ENCODE data around the gene KIAA1143. TPM values are rescaled to one million over a fixed set of nuclear protein-coding genes. Genes with fewer than 3 reads are reported as not detected.

Gene KIAA1143
- total and polyA plus RNA-seq, 4 donors: 10.3 to 33.0 (median 16.9) TPM

- ATAC-seq (ENCODE audit: low FRiP score) (peak; percentile 96), DNase-seq (peak; percentile 91 to 97)
- no peaks in the 10 kb centered on the region for H3K36me3 ChIP-seq (ENCODE audit: control insufficient read depth in 1 of 2, insufficient read depth in 2 of 2, low read length in 1 of 2)
- peaks cover 4% of the 10 kb centered on the region for H3K9me3 ChIP-seq (ENCODE audit: control insufficient read depth, low read length)
- H3K27me3 ChIP-seq (ENCODE audit: control insufficient read depth in 1 of 2, insufficient read depth in 2 of 2, low read length in 1 of 2): no peaks in the 10 kb centered on the region
- intact Hi-C loops (cut with DNase I): loop anchor here in 1 of 2 donors (2.0 to 5.0 kb wide), 2 partner anchors 16 to 50 kb away; partner anchors contain the start of genes KIAA1143, KIF15 and ZNF501
- H3K4me1 ChIP-seq (ENCODE audit: control insufficient read depth in 1 of 2, insufficient read depth in 2 of 2, low read length in 2 of 2): peaks cover 0 to 5% of the 10 kb centered on the region in 2 donors
- 0 to 1% methylated on average over 36 of the region's 36 CpGs for WGBS, 2 donors
- peak within 1 kb of the TSS; percentile 24 to 81 for H3K4me3 ChIP-seq (ENCODE audit: low read length in 2 of 2)
- H3K27ac ChIP-seq (ENCODE audit: low read depth in 1 of 2, low read length in 2 of 2): peak within 1 kb of the TSS in 1 of 2 donors; percentile 13
Observed at GRCh38 chr3:44712455-44713075, 48.9 kb downstream of the KIAA1143 start, which contains the start of gene ZNF502. ZNF502 (plus strand) TSS chr3:44712660; CDS start chr3:44720262, 7,602 bp downstream.

Other genes starting within 250 kb of the KIAA1143 start
- gene ZKSCAN7, start 206.4 kb downstream of the KIAA1143 start, total RNA-seq: 1 to 10 TPM; 3.5 to 6.2 TPM
- gene ZKSCAN7, start 206.4 kb downstream of the KIAA1143 start, polyA plus RNA-seq: 1 to 10 TPM in 1 of 2 donors, under 1 TPM in 1; 0.50 to 2.1 TPM
- gene ZNF660, start 176.7 kb downstream of the KIAA1143 start, total RNA-seq: 10 to 100 TPM in 1 of 2 donors, 1 to 10 TPM in 1; 8.1 to 11.5 TPM
- 1 to 10 TPM; 1.1 to 1.8 TPM for gene ZNF660, start 176.7 kb downstream of the KIAA1143 start, polyA plus RNA-seq
- 10 to 100 TPM; 15.2 to 20.3 TPM for gene ZNF197, start 136.6 kb downstream of the KIAA1143 start, total RNA-seq
- 1 to 10 TPM; 6.9 to 8.0 TPM for gene ZNF197, start 136.6 kb downstream of the KIAA1143 start, polyA plus RNA-seq
- 10 to 100 TPM in 1 of 2 donors, 1 to 10 TPM in 1; 7.8 to 12.8 TPM for gene ZNF35, start 112.9 kb downstream of the KIAA1143 start, total RNA-seq
- gene ZNF35, start 112.9 kb downstream of the KIAA1143 start, polyA plus RNA-seq: 1 to 10 TPM; 3.6 to 4.6 TPM
- 1 to 10 TPM; 5.1 to 5.9 TPM for gene ZNF502, start 49.0 kb downstream of the KIAA1143 start, total RNA-seq
- 1 to 10 TPM; 2.5 to 5.4 TPM for gene ZNF502, start 49.0 kb downstream of the KIAA1143 start, polyA plus RNA-seq
- 1 to 10 TPM; 4.6 to 7.3 TPM for gene ZNF501, start 32.0 kb downstream of the KIAA1143 start, total RNA-seq
- gene ZNF501, start 32.0 kb downstream of the KIAA1143 start, polyA plus RNA-seq: 1 to 10 TPM; 3.5 to 7.4 TPM
- under 1 TPM; 0.49 to 0.93 TPM for gene KIF15, start 175 bp upstream of the KIAA1143 start, total RNA-seq
- gene KIF15, start 175 bp upstream of the KIAA1143 start, polyA plus RNA-seq: 1 to 10 TPM in 1 of 2 donors, under 1 TPM in 1; 0.92 to 2.1 TPM
- gene TMEM42, start 100.3 kb upstream of the KIAA1143 start, total RNA-seq: 10 to 100 TPM in 1 of 2 donors, 1 to 10 TPM in 1; 7.9 to 10.6 TPM
- 10 to 100 TPM; 14.1 to 19.1 TPM for gene TMEM42, start 100.3 kb upstream of the KIAA1143 start, polyA plus RNA-seq
- gene TGM4, start 113.0 kb upstream of the KIAA1143 start, total RNA-seq: not detected
- not detected for gene TGM4, start 113.0 kb upstream of the KIAA1143 start, polyA plus RNA-seq
- 10 to 100 TPM; 60.5 to 62.2 TPM for gene ZDHHC3, start 214.6 kb upstream of the KIAA1143 start, total RNA-seq
- 10 to 100 TPM; 44.8 to 49.5 TPM for gene ZDHHC3, start 214.6 kb upstream of the KIAA1143 start, polyA plus RNA-seq
- 10 to 100 TPM; 30.7 to 31.2 TPM for gene EXOSC7, start 214.6 kb upstream of the KIAA1143 start, total RNA-seq
- gene EXOSC7, start 214.6 kb upstream of the KIAA1143 start, polyA plus RNA-seq: 10 to 100 TPM; 15.8 to 28.9 TPM

Measured in aorta (tissue), 5 donors.